ENCODE data around the gene AGL. TPM values are rescaled to one million over a fixed set of nuclear protein-coding genes. Genes with fewer than 3 reads are reported as not detected.
"Not testable (repeated sequence)": the region's sequence is repeated elsewhere in the genome, so short reads cannot be mapped to it uniquely, and the experiment has no call there.

The AGL gene
- total RNA-seq, 1 donor = 12.5 TPM

DNA sequence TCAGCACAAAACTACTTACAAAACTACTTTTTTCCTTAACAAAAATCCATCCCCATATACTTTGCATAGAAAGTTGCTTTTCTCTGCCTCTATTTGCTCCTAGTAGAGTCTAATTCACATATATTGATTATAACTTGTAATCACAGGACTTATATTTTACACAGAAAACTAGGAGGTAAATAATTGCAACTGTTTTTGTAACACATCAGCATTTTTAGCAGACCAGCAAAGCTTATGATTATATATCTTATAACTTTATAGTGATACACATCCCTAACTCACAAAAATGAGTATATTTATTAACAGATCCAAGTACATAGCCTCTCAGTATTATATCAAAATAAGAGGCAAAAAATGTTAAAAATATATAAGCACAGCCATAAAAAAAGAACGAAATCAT, 102.4 kb downstream of the AGL start:
- DNase-seq (ENCODE audit: low read depth) = no peak
- TF ChIP-seq, protein P1, sequence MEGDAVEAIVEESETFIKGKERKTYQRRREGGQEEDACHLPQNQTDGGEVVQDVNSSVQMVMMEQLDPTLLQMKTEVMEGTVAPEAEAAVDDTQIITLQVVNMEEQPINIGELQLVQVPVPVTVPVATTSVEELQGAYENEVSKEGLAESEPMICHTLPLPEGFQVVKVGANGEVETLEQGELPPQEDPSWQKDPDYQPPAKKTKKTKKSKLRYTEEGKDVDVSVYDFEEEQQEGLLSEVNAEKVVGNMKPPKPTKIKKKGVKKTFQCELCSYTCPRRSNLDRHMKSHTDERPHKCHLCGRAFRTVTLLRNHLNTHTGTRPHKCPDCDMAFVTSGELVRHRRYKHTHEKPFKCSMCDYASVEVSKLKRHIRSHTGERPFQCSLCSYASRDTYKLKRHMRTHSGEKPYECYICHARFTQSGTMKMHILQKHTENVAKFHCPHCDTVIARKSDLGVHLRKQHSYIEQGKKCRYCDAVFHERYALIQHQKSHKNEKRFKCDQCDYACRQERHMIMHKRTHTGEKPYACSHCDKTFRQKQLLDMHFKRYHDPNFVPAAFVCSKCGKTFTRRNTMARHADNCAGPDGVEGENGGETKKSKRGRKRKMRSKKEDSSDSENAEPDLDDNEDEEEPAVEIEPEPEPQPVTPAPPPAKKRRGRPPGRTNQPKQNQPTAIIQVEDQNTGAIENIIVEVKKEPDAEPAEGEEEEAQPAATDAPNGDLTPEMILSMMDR (IDR thresholded peaks at IDR 0.05; ENCODE audit: insufficient read depth, low read depth, low read length) = no peak
- no peak overlapping the region for H3K4me3 ChIP-seq (ENCODE audit: low read depth, low read length)

DNA sequence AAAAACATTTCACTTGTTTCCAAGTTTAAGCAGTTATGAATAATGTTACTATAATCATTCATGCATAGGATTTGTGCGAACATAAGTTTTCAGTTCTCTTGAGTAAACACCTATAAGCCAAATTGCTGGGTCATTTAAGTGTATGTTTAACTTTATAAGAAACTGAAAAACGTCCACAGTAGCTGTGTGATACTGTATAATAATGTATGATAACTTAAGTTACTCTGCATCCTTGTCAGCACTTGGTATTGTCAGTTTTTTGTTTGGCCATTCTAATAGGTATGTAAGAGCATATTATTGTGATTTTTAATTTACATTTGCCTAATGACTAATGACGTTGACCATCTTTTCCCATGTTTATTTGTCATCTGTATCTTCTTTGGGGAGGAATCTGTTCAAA, 105.2 kb downstream of the AGL start:
- DNase-seq (ENCODE audit: low read depth) = no peak
- TF ChIP-seq, protein P1 (IDR thresholded peaks at IDR 0.05; ENCODE audit: insufficient read depth, low read depth, low read length) = no peak
- no peak overlapping the region for H3K4me3 ChIP-seq (ENCODE audit: low read depth, low read length)

DNA sequence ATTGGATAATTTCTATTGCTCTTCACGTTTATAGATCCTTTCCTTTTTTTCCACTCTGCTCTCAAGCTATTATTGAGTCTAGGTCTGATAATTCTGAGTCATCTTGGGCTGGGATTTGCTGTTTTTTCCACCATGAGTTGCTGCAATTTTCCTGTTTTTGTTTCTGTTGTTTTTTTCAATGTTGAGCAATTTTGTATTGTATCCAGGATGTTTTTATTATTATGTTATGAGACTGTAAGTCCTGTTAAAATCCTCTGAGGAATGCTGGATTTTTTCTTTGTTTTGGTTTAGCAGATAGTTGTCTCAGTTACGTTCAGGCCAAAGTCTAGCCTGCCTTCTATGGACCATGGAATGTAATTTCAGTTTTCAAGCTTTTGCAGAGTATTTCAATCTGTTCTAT, 106.6 kb downstream of the AGL start:
- TF ChIP-seq, protein P1 (IDR thresholded peaks at IDR 0.05; ENCODE audit: insufficient read depth, low read depth, low read length) = peak; percentile 13
- DNase-seq (ENCODE audit: low read depth) = peak; percentile 88

DNA sequence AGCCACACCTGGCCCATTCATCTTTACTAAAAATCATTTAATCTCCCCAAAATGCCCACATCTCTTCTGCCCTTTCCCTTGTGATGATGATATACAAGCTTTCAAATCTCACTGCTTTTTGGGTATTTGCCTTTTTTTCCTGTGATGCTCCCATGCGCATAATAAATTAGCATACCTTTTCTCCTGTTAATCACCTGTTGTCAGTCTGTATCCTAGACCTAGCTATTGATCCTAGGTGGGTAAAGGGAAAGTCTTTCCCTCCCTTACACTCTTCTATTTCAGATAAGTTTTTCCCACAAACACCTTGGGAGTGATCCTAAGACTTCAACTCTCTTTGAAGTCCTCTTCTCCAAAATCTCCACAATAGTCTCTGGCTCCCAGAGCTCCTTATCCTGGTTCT, 107.7 kb downstream of the AGL start:
- no peak overlapping the region for H3K4me3 ChIP-seq (ENCODE audit: low read depth, low read length)
- DNase-seq (ENCODE audit: low read depth) = no peak
- TF ChIP-seq, protein P1 (IDR thresholded peaks at IDR 0.05; ENCODE audit: insufficient read depth, low read depth, low read length) = no peak

More for the DNA sequence above, 106.6 kb downstream of the AGL start:
- no peak overlapping the region for H3K4me3 ChIP-seq (ENCODE audit: low read depth, low read length)

DNA sequence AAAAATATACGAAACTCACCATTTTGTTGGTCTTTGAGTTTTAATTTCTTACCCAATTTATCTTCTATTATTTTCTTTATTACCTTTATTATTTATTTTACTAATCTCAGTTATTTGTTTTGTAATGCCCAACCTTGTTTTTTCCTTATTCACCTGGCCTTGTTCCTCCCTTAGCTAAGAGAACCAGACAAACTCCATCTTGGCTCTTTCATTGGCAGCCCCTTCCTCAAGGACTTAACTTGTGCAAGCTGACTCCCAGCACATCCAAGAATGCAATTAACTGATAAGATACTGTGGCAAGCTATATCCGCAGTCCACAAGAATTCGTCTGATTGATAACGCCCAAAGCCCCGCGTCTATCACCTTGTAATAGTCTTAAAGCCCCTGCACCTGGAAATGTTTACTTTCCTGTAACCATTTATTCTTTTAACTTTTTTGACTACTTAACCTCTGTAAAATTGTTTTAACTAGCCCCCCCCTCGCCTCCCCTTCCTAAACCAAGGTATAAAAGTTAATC, 109.1 kb downstream of the AGL start:
- DNase-seq (ENCODE audit: low read depth); H3K4me3 ChIP-seq (ENCODE audit: low read depth, low read length): not testable (repeated sequence)

DNA sequence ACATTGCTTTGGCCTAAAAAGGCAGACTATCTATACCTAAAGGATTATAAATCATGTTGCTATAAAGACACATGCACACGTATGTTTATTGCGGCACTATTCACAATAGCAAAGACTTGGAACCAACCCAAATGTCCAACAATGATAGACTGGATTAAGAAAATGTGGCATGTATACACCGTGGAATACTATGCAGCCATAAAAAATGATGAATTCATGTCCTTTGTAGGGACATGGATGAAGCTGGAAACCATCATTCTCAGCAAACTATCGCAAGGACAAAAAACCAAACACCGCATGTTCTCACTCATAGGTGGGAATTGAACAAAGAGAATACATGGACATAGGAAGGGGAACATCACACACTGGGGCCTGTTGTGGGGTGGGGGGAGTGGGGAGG, 110.1 kb downstream of the AGL start:
- not testable (repeated sequence) for H3K4me3 ChIP-seq (ENCODE audit: low read depth, low read length); DNase-seq (ENCODE audit: low read depth)

DNA sequence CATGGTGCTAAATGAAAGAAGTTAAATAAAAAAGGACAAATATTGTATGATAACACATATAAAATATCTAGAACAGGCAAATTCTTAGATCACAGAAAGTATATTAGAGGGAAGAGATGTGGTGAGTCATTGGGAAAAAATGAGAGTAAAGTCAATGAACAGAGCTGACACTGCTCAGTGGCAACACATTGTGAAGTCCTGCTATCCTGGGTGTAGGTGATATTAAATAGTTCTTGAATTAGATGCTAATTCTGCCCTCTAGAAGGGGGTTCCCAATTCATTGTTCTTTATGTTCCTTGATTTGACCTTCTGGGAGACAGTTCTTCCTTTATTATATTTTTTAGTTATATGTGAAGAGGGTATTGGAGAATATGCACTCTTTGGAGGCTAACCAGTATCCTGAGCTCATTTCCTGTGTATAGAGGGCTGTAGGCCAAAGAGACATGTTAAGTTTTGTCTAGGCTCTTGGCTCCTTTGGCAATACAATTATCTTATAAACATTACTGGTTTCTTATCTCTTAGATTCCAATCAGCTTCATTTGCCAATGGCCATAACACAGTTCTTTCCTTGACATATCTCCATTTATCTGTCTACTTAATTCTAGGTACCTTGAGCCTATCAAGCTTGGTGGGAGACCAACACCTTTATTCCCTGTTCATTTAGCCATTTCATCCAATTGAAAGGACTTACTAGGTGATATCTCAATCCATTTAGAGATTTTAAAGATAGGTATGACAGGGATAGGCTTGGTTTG, 113.1 kb downstream of the AGL start:
- TF ChIP-seq, protein P1 (IDR thresholded peaks at IDR 0.05; ENCODE audit: insufficient read depth, low read depth, low read length) = no peak
- H3K4me3 ChIP-seq (ENCODE audit: low read depth, low read length) = no peak overlapping the region
- peak; percentile 35 for DNase-seq (ENCODE audit: low read depth)

DNA sequence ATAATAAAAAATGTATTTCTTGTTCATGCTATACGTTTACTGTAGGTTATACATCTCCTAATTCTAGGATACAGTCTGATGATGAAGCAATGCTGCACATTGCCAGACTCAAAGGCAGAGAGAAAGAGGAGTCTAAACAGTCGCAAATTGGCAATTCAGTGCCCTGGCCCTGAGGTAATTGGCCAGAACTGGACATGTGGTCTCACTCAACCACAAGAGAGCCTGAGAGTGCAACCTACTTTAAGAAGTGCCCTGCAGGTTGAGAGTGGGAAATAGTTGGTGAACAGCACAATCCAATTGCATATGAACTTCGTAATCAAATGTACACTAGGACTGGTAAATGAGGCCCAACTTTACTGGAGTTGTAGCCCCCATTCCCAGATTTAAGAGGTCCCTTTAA, 114.6 kb downstream of the AGL start:
- no peak overlapping the region for H3K4me3 ChIP-seq (ENCODE audit: low read depth, low read length)
- DNase-seq (ENCODE audit: low read depth) = no peak
- TF ChIP-seq, protein P1 (IDR thresholded peaks at IDR 0.05; ENCODE audit: insufficient read depth, low read depth, low read length) = no peak

All from fibroblast of villous mesenchyme (primary cell).